ENCODE measurements around the gene IQCH. TPM values are rescaled to one million over a fixed set of nuclear protein-coding genes. Genes with fewer than 3 reads are reported as not detected.

The IQCH gene
- polyA plus RNA-seq, 1 of the 3 experiments (the other 2 are of a cell fraction), result 0.81 TPM

- ChIA-PET CTCF (interaction anchor here (0.9 to 1.9 kb wide), 2 partner anchors 89 to 295 kb away, joined by 4 to 5 read pairs; no protein-coding TSS in a partner anchor), POLR2A (no interaction called here)
- DNase-seq, result no peak
- H3K27me3 ChIP-seq (ENCODE audit: insufficient read depth), result no peaks in the 10 kb centered on the region
- peaks cover 6 to 24% of the 10 kb centered on the region in 2 experiments for H3K36me3 ChIP-seq (replicated peaks in 1 of 2; ENCODE audit: control insufficient read depth in 1 of 2, insufficient read depth in 2 of 2, low read length in 1 of 2)
- H3K9ac ChIP-seq, result no peak overlapping the region
- H2AFZ ChIP-seq (ENCODE audit: low read depth), result no peak overlapping the region
- no peaks in the 10 kb centered on the region for H3K9me2 ChIP-seq
- H3K27ac ChIP-seq (ENCODE audit: low read depth in 2 of 2, low read length in 1 of 2), result no peak overlapping the region; a peak in 1 of 4 replicates
- peaks cover 11% of the 10 kb centered on the region for H3F3A ChIP-seq (replicated peaks; ENCODE audit: insufficient read depth)
- no peaks in the 10 kb centered on the region for H4K20me1 ChIP-seq (ENCODE audit: insufficient read depth)
- 63% methylated on average over 2 of the region's 3 CpGs for WGBS (ENCODE audit: low lambda C conversion rate)
- no peaks in the 10 kb centered on the region for H3K9me3 ChIP-seq
- H3K4me3 ChIP-seq (ENCODE audit: low read depth in 2 of 2, low read length in 1 of 2), result no peak overlapping the region
- H3K4me2 ChIP-seq, result no peak overlapping the region
- TF ChIP-seq, protein P1, sequence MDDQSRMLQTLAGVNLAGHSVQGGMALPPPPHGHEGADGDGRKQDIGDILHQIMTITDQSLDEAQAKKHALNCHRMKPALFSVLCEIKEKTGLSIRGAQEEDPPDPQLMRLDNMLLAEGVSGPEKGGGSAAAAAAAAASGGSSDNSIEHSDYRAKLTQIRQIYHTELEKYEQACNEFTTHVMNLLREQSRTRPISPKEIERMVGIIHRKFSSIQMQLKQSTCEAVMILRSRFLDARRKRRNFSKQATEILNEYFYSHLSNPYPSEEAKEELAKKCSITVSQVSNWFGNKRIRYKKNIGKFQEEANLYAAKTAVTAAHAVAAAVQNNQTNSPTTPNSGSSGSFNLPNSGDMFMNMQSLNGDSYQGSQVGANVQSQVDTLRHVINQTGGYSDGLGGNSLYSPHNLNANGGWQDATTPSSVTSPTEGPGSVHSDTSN (IDR thresholded peaks at IDR 0.05), result no peak
- TF ChIP-seq YY1 (IDR thresholded peaks at IDR 0.05; ENCODE audit: low read depth) (no peak), NFIC (IDR thresholded peaks at IDR 0.05; ENCODE audit: borderline replicate concordance) (no peak), MXI1 (IDR thresholded peaks at IDR 0.05; ENCODE audit: low read depth, low read length) (no peak), TCF12 (IDR thresholded peaks at IDR 0.05) (no peak), GATA2 (CRISPR knock-in tag; IDR thresholded peaks at IDR 0.05) (no peak), EP300 (IDR thresholded peaks at IDR 0.05; ENCODE audit: borderline replicate concordance in 1 of 2, low read depth in 1 of 2, low read length in 1 of 2) (no peak), CHD2 (IDR thresholded peaks at IDR 0.05; ENCODE audit: low read length, partially characterized antibody) (no peak), FOXM1 (IDR thresholded peaks at IDR 0.05; ENCODE audit: low read depth) (no peak), TAF1 (IDR thresholded peaks at IDR 0.05; ENCODE audit: borderline replicate concordance, low read depth, low read length) (no peak), EZH2phosphoT487 (IDR thresholded peaks at IDR 0.05; ENCODE audit: borderline replicate concordance, low read depth) (no peak), FOSL2 (IDR thresholded peaks at IDR 0.05; ENCODE audit: borderline replicate concordance, low read depth) (no peak), CTCF (IDR thresholded peaks at IDR 0.05) (no peak), RAD21 (IDR thresholded peaks at IDR 0.05; ENCODE audit: low read length) (no peak), REST (IDR thresholded peaks at IDR 0.05; ENCODE audit: low read depth, low read length) (no peak)
- TF ChIP-seq, protein P2, sequence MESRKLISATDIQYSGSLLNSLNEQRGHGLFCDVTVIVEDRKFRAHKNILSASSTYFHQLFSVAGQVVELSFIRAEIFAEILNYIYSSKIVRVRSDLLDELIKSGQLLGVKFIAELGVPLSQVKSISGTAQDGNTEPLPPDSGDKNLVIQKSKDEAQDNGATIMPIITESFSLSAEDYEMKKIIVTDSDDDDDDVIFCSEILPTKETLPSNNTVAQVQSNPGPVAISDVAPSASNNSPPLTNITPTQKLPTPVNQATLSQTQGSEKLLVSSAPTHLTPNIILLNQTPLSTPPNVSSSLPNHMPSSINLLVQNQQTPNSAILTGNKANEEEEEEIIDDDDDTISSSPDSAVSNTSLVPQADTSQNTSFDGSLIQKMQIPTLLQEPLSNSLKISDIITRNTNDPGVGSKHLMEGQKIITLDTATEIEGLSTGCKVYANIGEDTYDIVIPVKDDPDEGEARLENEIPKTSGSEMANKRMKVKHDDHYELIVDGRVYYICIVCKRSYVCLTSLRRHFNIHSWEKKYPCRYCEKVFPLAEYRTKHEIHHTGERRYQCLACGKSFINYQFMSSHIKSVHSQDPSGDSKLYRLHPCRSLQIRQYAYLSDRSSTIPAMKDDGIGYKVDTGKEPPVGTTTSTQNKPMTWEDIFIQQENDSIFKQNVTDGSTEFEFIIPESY (IDR thresholded peaks at IDR 0.05; ENCODE audit: borderline replicate concordance, low read depth), result no peak
- peaks cover 28 to 30% of the 10 kb centered on the region in 2 experiments; a peak in 3 of 4 replicates for H3K4me1 ChIP-seq (ENCODE audit: control insufficient read depth in 1 of 2, insufficient read depth in 2 of 2, low read depth in 1 of 2, low read length in 1 of 2)
- peaks cover 25% of the 10 kb centered on the region for H3K79me2 ChIP-seq (ENCODE audit: insufficient read depth)
Measured at GRCh38 chr15:67545864-67546263, 291.3 kb downstream of the IQCH start.
